AG04450 (cell line): ENCODE results near the gene TCL1B. TPM values are rescaled to one million over a fixed set of nuclear protein-coding genes. Genes with fewer than 3 reads are reported as not detected.

Experiments
- CTCF ChIA-PET: fragments of 300-600, 350-600 bp; formaldehyde crosslinking; extraction: SDS; loops from one replicate; lab custom pipeline; 2022; ENCODE audit warnings: antibody characterized with exemption, inconsistent platforms; lab: Charles Lee
- POLR2A ChIA-PET: fragments of 350-600 bp; formaldehyde crosslinking; extraction: SDS; loops from one replicate; lab custom pipeline; 2021; ENCODE audit warnings: antibody characterized with exemption, inconsistent platforms; lab: Yijun Ruan, JAX
- DNase-seq: peaks from one replicate; pipeline ENCODE4 v3.0.0-alpha.2; 2011; ENCODE audit warnings: low read depth, low spot score
- H3K27ac ChIP-seq: one replicate; pipeline ENCODE4 v1.5.1; 2012; ENCODE audit warnings: low read depth, low read length, control low read depth
- H3K27me3 ChIP-seq: one replicate; pipeline ENCODE4 v1.6.0; 2012; ENCODE audit warnings: low read length; ENCODE audit not compliant: control insufficient read depth, insufficient read depth
- H3K4me3 ChIP-seq: 2 replicates; pipeline ENCODE4 v1.5.1; 2011; ENCODE audit warnings: mild to moderate bottlenecking, low read depth, low read length, control low read depth
- H3K9me3 ChIP-seq: 2 replicates; pipeline ENCODE4 v1.5.1; 2012; ENCODE audit warnings: low read length; ENCODE audit not compliant: control insufficient read depth, insufficient read depth
- CTCF ChIP-seq: IDR thresholded peaks from 2 replicates; pipeline ENCODE4 v1.5.1; 2011; ENCODE audit warnings: low read depth, low read length, control low read depth, inconsistent platforms
- polyA plus RNA-seq: library from polyadenylated mRNA; depleted of rRNA; stranded (reverse); fragments of >200 nt; gene quantifications from 2 replicates; pipeline ENCODE4 v1.2.3, GENCODE V29; 2011

Gene TCL1B
- polyA plus RNA-seq, 1 experiment, result not detected

- no peaks in the 10 kb centered on the region for H3K9me3 ChIP-seq
- no peak for DNase-seq
- H3K27ac ChIP-seq, result no peak overlapping the region
- H3K4me3 ChIP-seq, result no peak overlapping the region
- POLR2A ChIA-PET, result no interaction called here
- no peak for TF ChIP-seq CTCF
- H3K27me3 ChIP-seq, result no peaks in the 10 kb centered on the region
- CTCF ChIA-PET, result no interaction called here
Observed at GRCh38 chr14:95703805-95704204, 17.6 kb downstream of the TCL1B start.

GRCh38 chr14:95705518-95705917, 19.3 kb downstream of the TCL1B start:
- no peak overlapping the region for H3K27ac ChIP-seq
- H3K9me3 ChIP-seq, result no peaks in the 10 kb centered on the region; the same call in 1 of the 2 replicates
- H3K27me3 ChIP-seq, result no peaks in the 10 kb centered on the region
- TF ChIP-seq CTCF, result no peak
- CTCF ChIA-PET, result no interaction called here
- H3K4me3 ChIP-seq, result no peak overlapping the region
- no peak for DNase-seq
- POLR2A ChIA-PET, result no interaction called here

GRCh38 chr14:95707327-95707726, 21.1 kb downstream of the TCL1B start:
- Histone ChIP-seq H3K27me3 (no peaks in the 10 kb centered on the region), H3K9me3 (no peaks in the 10 kb centered on the region; the same call in 1 of the 2 replicates), H3K4me3 (no peak overlapping the region), H3K27ac (no peak overlapping the region)
- CTCF ChIA-PET, result no interaction called here
- no peak for TF ChIP-seq CTCF
- POLR2A ChIA-PET, result no interaction called here
- no peak for DNase-seq

- POLR2A ChIA-PET, result no interaction called here
Observed at GRCh38 chr14:95710106-95710505, 23.9 kb downstream of the TCL1B start.

More at GRCh38 chr14:95710106-95710505, 23.9 kb downstream of the TCL1B start:
- TF ChIP-seq CTCF, result no peak
- CTCF ChIA-PET, result no interaction called here
- peaks cover 9% of the 10 kb centered on the region; the same call in 1 of the 2 replicates for H3K9me3 ChIP-seq
- DNase-seq, result no peak
- no peak overlapping the region for H3K4me3 ChIP-seq
- peaks cover 4% of the 10 kb centered on the region for H3K27me3 ChIP-seq
- no peak overlapping the region for H3K27ac ChIP-seq
